PC-3 (cell line): ENCODE results near the gene THAP7. TPM values are rescaled to one million over a fixed set of nuclear protein-coding genes. Genes with fewer than 3 reads are reported as not detected.

Experiments
- ATAC-seq: fragments of 200-7000 bp; cut with Tn5 transposase; 2 replicates; pipeline ENCODE4 v1.9.1; 2020; ENCODE audit warnings: mild to moderate bottlenecking, moderate library complexity
- BruUV-seq: library from RNA; stranded (reverse); fragments of 400-500 nt; replicated peaks from 2 replicates; lab custom pipeline; 2021; lab: Mats Ljungman, UMichigan
- CTCF ChIA-PET: fragments of 300-600 bp; sonication (Branson Sonifier 250); formaldehyde crosslinking; loops from one replicate; lab custom pipeline; 2022; ENCODE audit warnings: antibody characterized with exemption; lab: Charles Lee
- POLR2A ChIA-PET: fragments of 300-600 bp; sonication (Branson Sonifier 250); formaldehyde crosslinking; loops from one replicate; lab custom pipeline; 2022; ENCODE audit warnings: antibody characterized with exemption; ENCODE audit not compliant: unreplicated experiment; lab: Charles Lee
- DNase-seq: peaks from one replicate; pipeline ENCODE4 v3.0.0-alpha.2; 2015
- H2AFZ ChIP-seq: fragments of 300-600 bp; sonication (generic); 2 replicates; pipeline ENCODE4 v1.6.0; 2016; ENCODE audit warnings: antibody characterized with exemption, low read length
- H3F3A ChIP-seq: fragments of 300-600 bp; sonication (generic); one replicate; pipeline ENCODE4 v1.6.0; 2017; ENCODE audit warnings: antibody characterized with exemption, low read length, control low read depth, mild to moderate bottlenecking; ENCODE audit not compliant: unreplicated experiment
- H3K27ac ChIP-seq: fragments of 300-600 bp; sonication (generic); 2 replicates; pipeline ENCODE4 v1.5.1; 2016; ENCODE audit warnings: mild to moderate bottlenecking, low read length
- H3K27me3 ChIP-seq: fragments of 300-600 bp; sonication (generic); 2 replicates; pipeline ENCODE4 v1.6.1; 2016; ENCODE audit warnings: low read length, mixed read lengths
- H3K36me3 ChIP-seq: fragments of 300-600 bp; sonication (generic); 2 replicates; pipeline ENCODE4 v1.6.1; 2016; ENCODE audit warnings: low read depth, mixed run types, low read length, mixed read lengths
- H3K4me1 ChIP-seq: fragments of 300-600 bp; sonication (generic); 2 replicates; pipeline ENCODE4 v1.5.1; 2016; ENCODE audit warnings: low read length; ENCODE audit not compliant: insufficient read depth
- H3K4me2 ChIP-seq: fragments of 300-600 bp; sonication (generic); 2 replicates; pipeline ENCODE4 v1.6.0; 2016; ENCODE audit warnings: low read length
- H3K4me3 ChIP-seq: fragments of 300-600 bp; sonication (generic); 2 replicates; pipeline ENCODE4 v1.5.1; 2016; ENCODE audit warnings: mild to moderate bottlenecking, low read length, mixed read lengths
- H3K79me2 ChIP-seq: fragments of 300-600 bp; sonication (generic); 2 replicates; pipeline ENCODE4 v1.6.1; 2017; ENCODE audit warnings: low read length, mixed read lengths
- H3K9ac ChIP-seq: fragments of 300-600 bp; sonication (generic); 2 replicates; pipeline ENCODE4 v1.6.0; 2016; ENCODE audit warnings: mild to moderate bottlenecking, low read length
- H3K9me2 ChIP-seq: fragments of 300-600 bp; sonication (generic); replicated peaks from 2 replicates; pipeline ENCODE4 v1.6.1; 2016; ENCODE audit warnings: mixed run types, low read length, mixed read lengths
- H3K9me3 ChIP-seq: fragments of 300-600 bp; sonication (generic); 2 replicates; pipeline ENCODE4 v1.6.1; 2016; ENCODE audit warnings: low read length, mixed read lengths
- H4K20me1 ChIP-seq: fragments of 300-600 bp; sonication (generic); 2 replicates; pipeline ENCODE4 v1.6.1; 2016; ENCODE audit warnings: low read length, mixed read lengths
- EZH2 ChIP-seq: fragments of 300-600 bp; sonication (generic); IDR thresholded peaks from one replicate; pipeline ENCODE4 v1.6.1; 2017; ENCODE audit warnings: antibody characterized with exemption, mild to moderate bottlenecking, low read length; ENCODE audit not compliant: unreplicated experiment
- EZH2phosphoT487 ChIP-seq: fragments of 300-600 bp; sonication (generic); IDR thresholded peaks from 2 replicates; pipeline ENCODE4 v1.6.1; 2018; ENCODE audit warnings: mild to moderate bottlenecking, antibody characterized with exemption, low read length, borderline replicate concordance
- intact Hi-C: fragments of 100-400 bp; cut with micrococcal nuclease; formaldehyde crosslinking; loops from 2 replicates; pipeline ENCODE4 v1.9.0; 2023
- total RNA-seq: library from RNA; depleted of rRNA; stranded (reverse); fragments of >200 nt; gene quantifications from 2 replicates; pipeline ENCODE4 v1.2.3, GENCODE V29; 2014
- TF ChIP-seq, protein P1 (sequence below): fragments of 300-600 bp; sonication (generic); conservative IDR thresholded peaks from 2 replicates; pipeline ENCODE4 v1.5.1; 2017; ENCODE audit warnings: antibody characterized with exemption, low read depth, mild to moderate bottlenecking, low read length

The THAP7 gene
- total RNA-seq, 1 experiment from 2014 or later, result 43.0 TPM

GRCh38 chr22:20964090-20964798 lies 37.7 kb downstream of the THAP7 start:
- no TSS peak for BruUV-seq
- intact Hi-C loops, result no loop called here
- Histone ChIP-seq H3K27ac (no peak overlapping the region), H3K9me2 (no peaks in the 10 kb centered on the region), H3K4me1 (no peaks in the 10 kb centered on the region), H3K9ac (no peak overlapping the region), H3K4me3 (no peak overlapping the region), H3K9me3 (no peaks in the 10 kb centered on the region), H3K36me3 (no peaks in the 10 kb centered on the region), H3F3A (no peaks in the 10 kb centered on the region), H3K4me2 (no peak overlapping the region), H3K27me3 (no peaks in the 10 kb centered on the region), H2AFZ (no peak overlapping the region), H3K79me2 (no peaks in the 10 kb centered on the region), H4K20me1 (no peaks in the 10 kb centered on the region)
- ChIA-PET POLR2A (no interaction called here), CTCF (interaction anchor here (0.5 kb wide), 1 partner anchor 35 kb away, joined by 3 read pairs; no protein-coding TSS in a partner anchor)
- TF ChIP-seq, protein P1, sequence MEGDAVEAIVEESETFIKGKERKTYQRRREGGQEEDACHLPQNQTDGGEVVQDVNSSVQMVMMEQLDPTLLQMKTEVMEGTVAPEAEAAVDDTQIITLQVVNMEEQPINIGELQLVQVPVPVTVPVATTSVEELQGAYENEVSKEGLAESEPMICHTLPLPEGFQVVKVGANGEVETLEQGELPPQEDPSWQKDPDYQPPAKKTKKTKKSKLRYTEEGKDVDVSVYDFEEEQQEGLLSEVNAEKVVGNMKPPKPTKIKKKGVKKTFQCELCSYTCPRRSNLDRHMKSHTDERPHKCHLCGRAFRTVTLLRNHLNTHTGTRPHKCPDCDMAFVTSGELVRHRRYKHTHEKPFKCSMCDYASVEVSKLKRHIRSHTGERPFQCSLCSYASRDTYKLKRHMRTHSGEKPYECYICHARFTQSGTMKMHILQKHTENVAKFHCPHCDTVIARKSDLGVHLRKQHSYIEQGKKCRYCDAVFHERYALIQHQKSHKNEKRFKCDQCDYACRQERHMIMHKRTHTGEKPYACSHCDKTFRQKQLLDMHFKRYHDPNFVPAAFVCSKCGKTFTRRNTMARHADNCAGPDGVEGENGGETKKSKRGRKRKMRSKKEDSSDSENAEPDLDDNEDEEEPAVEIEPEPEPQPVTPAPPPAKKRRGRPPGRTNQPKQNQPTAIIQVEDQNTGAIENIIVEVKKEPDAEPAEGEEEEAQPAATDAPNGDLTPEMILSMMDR, result no peak
- TF ChIP-seq EZH2 (no peak), EZH2phosphoT487 (no peak)
- ATAC-seq (no peak), DNase-seq (no peak)

DNA sequence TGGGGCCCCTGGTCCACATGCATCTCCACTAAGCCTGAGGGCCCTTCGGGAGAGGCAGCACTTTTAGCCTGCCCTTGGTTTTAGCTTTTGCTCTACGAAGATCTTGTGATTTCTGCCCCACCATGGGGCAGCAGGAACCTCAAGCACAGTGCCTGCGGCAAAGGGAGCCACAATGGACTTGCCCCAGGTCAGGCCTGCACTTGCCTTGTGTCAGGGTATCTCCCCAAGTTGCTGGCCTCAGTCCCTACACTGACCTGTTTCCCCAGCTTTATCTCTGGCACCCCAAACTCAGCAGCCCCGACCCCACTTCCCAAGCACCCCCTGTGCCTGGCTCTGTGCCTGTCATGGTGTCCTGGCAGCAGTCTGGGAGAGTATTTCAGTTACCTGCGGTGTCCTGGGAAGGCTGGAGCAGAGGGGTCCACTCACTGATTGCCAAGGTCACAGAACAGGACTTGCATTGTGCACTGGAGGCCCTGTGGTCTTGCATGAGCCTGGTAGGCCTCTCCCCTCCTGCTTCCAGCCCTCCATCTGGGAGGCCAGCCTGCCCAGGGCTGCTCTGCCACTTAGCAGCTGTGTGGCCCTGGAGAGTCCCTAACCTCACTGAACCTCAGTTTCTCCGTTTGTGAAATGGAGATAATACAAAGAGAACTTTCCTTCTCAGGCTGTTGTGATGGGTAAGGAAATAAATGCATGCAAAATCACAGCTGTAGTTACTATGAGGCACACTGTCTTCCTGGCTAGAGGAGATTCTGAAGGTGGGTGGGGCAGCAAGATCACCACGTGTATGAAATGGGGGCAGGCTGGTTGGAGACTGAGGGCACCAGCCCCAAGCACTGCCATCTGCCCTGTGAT lies 38.5 kb downstream of the THAP7 start:
- no peaks in the 10 kb centered on the region for H3K27me3 ChIP-seq
- H3K9me3 ChIP-seq, result no peaks in the 10 kb centered on the region
- H3K9me2 ChIP-seq, result no peaks in the 10 kb centered on the region
- POLR2A ChIA-PET, result no interaction called here
- H4K20me1 ChIP-seq, result no peaks in the 10 kb centered on the region
- H3F3A ChIP-seq, result no peaks in the 10 kb centered on the region
- no peak for TF ChIP-seq EZH2phosphoT487
- H3K4me3 ChIP-seq, result no peak overlapping the region
- CTCF ChIA-PET, result no interaction called here
- no TSS peak for BruUV-seq
- intact Hi-C loops, result no loop called here
- H3K4me2 ChIP-seq, result no peak overlapping the region
- no peak for ATAC-seq
- no peaks in the 10 kb centered on the region for H3K79me2 ChIP-seq
- no peaks in the 10 kb centered on the region for H3K36me3 ChIP-seq
- no peak overlapping the region for H3K27ac ChIP-seq
- no peaks in the 10 kb centered on the region; the same call in 1 of the 2 replicates for H3K4me1 ChIP-seq
- no peak for DNase-seq
- H3K9ac ChIP-seq, result no peak overlapping the region
- no peak overlapping the region for H2AFZ ChIP-seq

DNA sequence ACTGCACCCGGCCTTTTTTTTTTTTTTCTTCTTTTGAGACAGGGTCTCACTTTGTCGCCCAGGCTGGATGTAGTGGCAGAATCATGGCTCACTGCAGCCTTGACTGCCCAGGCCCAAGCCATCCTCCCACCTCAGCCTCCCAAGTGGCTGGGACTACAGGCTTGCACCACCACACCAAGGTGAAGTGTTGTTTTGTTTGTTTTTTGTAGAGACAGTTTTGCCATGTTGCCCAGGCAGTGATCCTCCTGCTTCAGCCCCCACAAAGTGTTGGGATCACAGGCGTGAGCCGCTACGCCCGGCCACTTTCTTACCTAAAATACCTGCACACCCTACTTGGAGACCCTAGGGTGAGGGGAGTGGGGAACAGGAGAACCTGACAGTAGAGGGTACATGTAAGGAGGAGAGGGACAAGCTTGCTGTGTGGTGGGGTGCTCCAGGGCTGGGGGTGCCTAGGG lies 39.4 kb downstream of the THAP7 start:
- H3K79me2 ChIP-seq, result no peaks in the 10 kb centered on the region
- H3K9me3 ChIP-seq, result no peaks in the 10 kb centered on the region
- POLR2A ChIA-PET, result no interaction called here
- intact Hi-C loops, result no loop called here
- no peak overlapping the region for H2AFZ ChIP-seq
- no peaks in the 10 kb centered on the region for H3K9me2 ChIP-seq
- H3K9ac ChIP-seq, result no peak overlapping the region
- no peaks in the 10 kb centered on the region for H3K27me3 ChIP-seq
- H3K4me1 ChIP-seq, result peaks cover 3% of the 10 kb centered on the region; the same call in 1 of the 2 replicates
- no TSS peak for BruUV-seq
- CTCF ChIA-PET, result no interaction called here
- no peak for DNase-seq
- no peaks in the 10 kb centered on the region for H3K36me3 ChIP-seq
- no peak overlapping the region for H3K4me3 ChIP-seq
- H3K27ac ChIP-seq, result no peak overlapping the region
- no peak for TF ChIP-seq EZH2
- TF ChIP-seq, protein P1, result no peak
- no peak for TF ChIP-seq EZH2phosphoT487
- H4K20me1 ChIP-seq, result no peaks in the 10 kb centered on the region
- no peak for ATAC-seq
- H3F3A ChIP-seq, result no peaks in the 10 kb centered on the region
- no peak overlapping the region for H3K4me2 ChIP-seq
